H1 (cell line): ENCODE results near the gene PTAR1. TPM values are rescaled to one million over a fixed set of nuclear protein-coding genes. Genes with fewer than 3 reads are reported as not detected.
"Not testable (repeated sequence)": the region's sequence is repeated elsewhere in the genome, so short reads cannot be mapped to it uniquely, and the experiment has no call there.

Experiments
- CTCF ChIA-PET: fragments of 300-600 bp; sonication (Branson Sonifier 250); formaldehyde crosslinking; loops from one replicate; lab custom pipeline; 2021; ENCODE audit not compliant: partially characterized antibody; lab: Charles Lee
- POLR2A ChIA-PET: fragments of 300-600 bp; sonication (Branson Sonifier 250); formaldehyde crosslinking; loops from one replicate; lab custom pipeline; 2021; ENCODE audit warnings: inconsistent platforms; ENCODE audit not compliant: partially characterized antibody; lab: Charles Lee
- DNase-seq, 2 experiments: peaks; one replicate each; pipeline versions ENCODE4 v3.0.0 to v3.0.0-alpha.2; 2010 to 2022; ENCODE audit warnings: low spot score in 2 of 2, low read depth in 1 of 2, mixed read lengths in 1 of 2
- FAIRE-seq: peaks from 2 replicates; lab custom pipeline; 2011; peaks lifted over from hg19 to GRCh38; lab: Jason Lieb, UNC
- H2AFZ ChIP-seq: 2 replicates; pipeline ENCODE4 v1.8.1; 2012; ENCODE audit warnings: low read length, inconsistent platforms
- H2AK5ac ChIP-seq: 2 replicates; pipeline ENCODE4 v1.6.1; 2013; ENCODE audit warnings: low read depth, low read length
- H2BK120ac ChIP-seq: replicated peaks from 2 replicates; pipeline ENCODE3; 2013; ENCODE audit warnings: low read depth, low read length, inconsistent platforms
- H2BK12ac ChIP-seq: 2 replicates; pipeline ENCODE4 v1.6.1; 2013; ENCODE audit warnings: low read depth, low read length
- H2BK15ac ChIP-seq: 2 replicates; pipeline ENCODE4 v1.6.1; 2013; ENCODE audit warnings: low read length
- H2BK20ac ChIP-seq: 2 replicates; pipeline ENCODE4 v1.6.1; 2013; ENCODE audit warnings: low read length
- H2BK5ac ChIP-seq: 2 replicates; pipeline ENCODE4 v1.6.1; 2013; ENCODE audit warnings: low read depth, low read length
- H3K14ac ChIP-seq: 2 replicates; pipeline ENCODE4 v1.6.1; 2013; ENCODE audit warnings: inconsistent platforms; ENCODE audit not compliant: insufficient read length
- H3K18ac ChIP-seq: 2 replicates; pipeline ENCODE4 v1.6.1; 2013; ENCODE audit warnings: low read length; ENCODE audit errors: extremely low read depth
- H3K23ac ChIP-seq: 2 replicates; pipeline ENCODE4 v1.6.1; 2013; ENCODE audit warnings: inconsistent platforms; ENCODE audit not compliant: insufficient read length
- H3K23me2 ChIP-seq: 2 replicates; pipeline ENCODE4 v1.6.1; 2013; ENCODE audit warnings: low read depth, low read length
- H3K27ac ChIP-seq: 2 replicates; pipeline ENCODE4 v1.6.1; 2011; ENCODE audit warnings: low read depth, low read length, inconsistent platforms
- H3K27me3 ChIP-seq, 4 experiments: replicated peaks in 1 of 4; 1 replicate in 1 of 4; 2 replicates in 3 of 4; pipeline versions ENCODE4 v1.6.1 to v1.8.1; 2011 to 2013; ENCODE audit warnings: low read length in 3 of 4, mild to moderate bottlenecking in 3 of 4, inconsistent platforms in 2 of 4, mixed read lengths in 2 of 4, moderate library complexity in 1 of 4; ENCODE audit not compliant: control insufficient read depth in 3 of 4, insufficient read depth in 3 of 4; ENCODE audit errors: extremely low read depth in 1 of 4
- H3K36me3 ChIP-seq, 4 experiments: 2 replicates each; pipeline versions ENCODE4 v1.6.1 to v1.8.1; 2011 to 2013; ENCODE audit warnings: mild to moderate bottlenecking in 4 of 4, low read length in 3 of 4, moderate library complexity in 2 of 4, control low read depth in 1 of 4, inconsistent platforms in 1 of 4; ENCODE audit not compliant: insufficient read depth in 4 of 4, control insufficient read depth in 2 of 4
- H3K4ac ChIP-seq: replicated peaks from 2 replicates; pipeline ENCODE3; 2013; ENCODE audit warnings: low read length, low read depth, mixed read lengths, inconsistent platforms; ENCODE audit not compliant: insufficient read length
- H3K4me1 ChIP-seq, 4 experiments: replicated peaks in 1 of 4; 1 replicate in 1 of 4; 2 replicates in 3 of 4; pipeline versions ENCODE4 v1.6.1 to v1.8.1; 2011 to 2013; ENCODE audit warnings: low read length in 3 of 4, inconsistent platforms in 2 of 4, mixed read lengths in 1 of 4; ENCODE audit not compliant: insufficient read depth in 4 of 4, control insufficient read depth in 3 of 4
- H3K4me2 ChIP-seq, 2 experiments: 2 replicates each; pipeline versions ENCODE4 v1.6.1 to v1.8.1; 2011 to 2013; ENCODE audit warnings: low read depth in 2 of 2, low read length in 2 of 2, control low read depth in 1 of 2, inconsistent platforms in 1 of 2, mild to moderate bottlenecking in 1 of 2; ENCODE audit not compliant: insufficient read depth in 1 of 2
- H3K4me3 ChIP-seq, 4 experiments: fragments of 200-600, 300-600 bp in 1 of 4; sonication (generic), shearing (Covaris generic), sonication (Bioruptor Twin) in 1 of 4; 2 replicates each; pipeline versions ENCODE4 v1.5.1 to v1.8.1; 2011 to 2016; ENCODE audit warnings: low read length in 4 of 4, low read depth in 3 of 4, control low read depth in 2 of 4, inconsistent platforms in 2 of 4, mild to moderate bottlenecking in 2 of 4, mixed read lengths in 1 of 4, moderate library complexity in 1 of 4; ENCODE audit not compliant: insufficient read depth in 2 of 4; ENCODE audit errors: extremely low read depth in 1 of 4
- H3K56ac ChIP-seq: replicated peaks from 2 replicates; pipeline ENCODE3; 2013; ENCODE audit warnings: low read depth, mild to moderate bottlenecking, mixed read lengths, low read length, inconsistent platforms; ENCODE audit not compliant: insufficient read length
- H3K79me1 ChIP-seq: 2 replicates; pipeline ENCODE4 v1.6.1; 2013; ENCODE audit warnings: low read depth, low read length, control low read depth
- H3K79me2 ChIP-seq, 2 experiments: 2 replicates each; pipeline versions ENCODE4 v1.6.1 to v1.8.1; 2012 to 2013; ENCODE audit warnings: low read length in 2 of 2, mild to moderate bottlenecking in 2 of 2, inconsistent platforms in 1 of 2; ENCODE audit not compliant: insufficient read depth in 2 of 2, control insufficient read depth in 1 of 2
- H3K9ac ChIP-seq, 4 experiments: replicated peaks in 1 of 4; 1 replicate in 1 of 4; 2 replicates in 3 of 4; pipeline versions ENCODE4 v1.6.1 to v1.8.1; 2011 to 2013; ENCODE audit warnings: low read depth in 3 of 4, low read length in 3 of 4, control low read depth in 2 of 4, mild to moderate bottlenecking in 2 of 4, moderate library complexity in 2 of 4, inconsistent platforms in 1 of 4; ENCODE audit errors: extremely low read depth in 1 of 4
- H3K9me3 ChIP-seq, 2 experiments: 2 replicates each; pipeline versions ENCODE4 v1.6.1 to v1.8.1; 2012 to 2013; ENCODE audit warnings: mild to moderate bottlenecking in 2 of 2, moderate library complexity in 2 of 2, control low read depth in 1 of 2, inconsistent platforms in 1 of 2, low read depth in 1 of 2, low read length in 1 of 2, mixed read lengths in 1 of 2; ENCODE audit not compliant: insufficient read depth in 2 of 2
- H4K20me1 ChIP-seq, 2 experiments: replicated peaks in 1 of 2; 2 replicates each; pipeline versions ENCODE3 to v1.8.1; 2011 to 2013; ENCODE audit warnings: inconsistent platforms in 2 of 2, low read length in 2 of 2, mild to moderate bottlenecking in 1 of 2; ENCODE audit not compliant: insufficient read depth in 2 of 2, control insufficient read depth in 1 of 2
- H4K5ac ChIP-seq: 2 replicates; pipeline ENCODE4 v1.6.1; 2013; ENCODE audit warnings: low read length, low read depth, mixed read lengths, inconsistent platforms; ENCODE audit not compliant: insufficient read length
- H4K8ac ChIP-seq: 2 replicates; pipeline ENCODE4 v1.8.0; 2013; ENCODE audit warnings: mild to moderate bottlenecking, moderate library complexity, low read length, inconsistent platforms; ENCODE audit not compliant: insufficient read depth; ENCODE audit errors: extremely low read depth
- H4K91ac ChIP-seq: replicated peaks from 2 replicates; pipeline ENCODE3; 2013; ENCODE audit warnings: low read length, mixed read lengths, inconsistent platforms; ENCODE audit not compliant: insufficient read length
- WGBS, 2 experiments: shearing (Covaris generic) in 1 of 2; methylation state at CpG; one replicate each; pipeline versions ENCODE4 v1.1.6 to v1.1.7; 2013 to 2015; ENCODE audit warnings: low lambda C conversion rate in 2 of 2, mixed read lengths in 2 of 2, inconsistent platforms in 1 of 2, low coverage in 1 of 2, missing lambda C conversion rate in 1 of 2; ENCODE audit not compliant: insufficient replicate concordance in 2 of 2, insufficient coverage in 1 of 2, insufficient read length in 1 of 2; ENCODE audit errors: extremely low coverage in 1 of 2, missing lambda C conversion rate in 1 of 2; 5-methylcytosine and 5-hydroxymethylcytosine counted together
- polyA plus RNA-seq, 7 experiments: library from polyadenylated mRNA; depleted of rRNA in 3 of 7; stranded (reverse) in 5 of 7; unstranded in 2 of 7; fragments of >200 nt in 5 of 7; fragments of 200-250 nt in 2 of 7; gene quantifications; 1 replicate in 5 of 7; 2 replicates in 1 of 7; 4 replicates in 1 of 7; pipeline versions ENCODE4 v1.2.1 to v1.2.3, GENCODE V29; 2011 to 2013; ENCODE audit warnings: missing spikeins in 2 of 7, mixed read lengths in 2 of 7
- total RNA-seq: library from RNA; stranded (reverse); fragmentation: NEBNext Ultra II Directional; extraction: Animal tissue kit (Norgen Biotek cat#: 25700); gene quantifications from 2 replicates; pipeline ENCODE4 v1.2.1, GENCODE V29; 2021

Gene PTAR1
- total and polyA plus RNA-seq, 2 of the 8 experiments (the other 6 are each of a cell fraction or from before 2014, with no cell fraction given) = 19.5 to 84.9 TPM

DNA sequence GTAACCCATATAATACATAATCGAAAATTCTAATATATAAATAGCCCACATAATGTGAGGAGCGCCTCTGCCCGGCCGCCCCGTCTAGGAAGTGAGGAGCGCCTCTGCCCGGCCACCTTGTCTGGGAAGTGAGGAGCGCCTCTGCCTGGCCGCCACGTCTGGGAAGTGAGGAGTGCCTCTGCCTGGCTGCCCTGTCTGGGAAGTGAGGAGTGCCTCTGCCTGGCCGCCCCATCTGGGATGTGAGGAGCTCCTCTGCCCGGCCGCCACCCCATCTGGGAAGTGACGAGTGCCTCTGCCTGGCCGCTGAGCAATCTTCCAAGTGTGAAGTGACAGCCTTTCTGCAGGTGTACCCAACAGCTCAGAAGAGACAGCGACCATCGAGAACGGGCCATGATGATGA, 39.7 kb upstream of the PTAR1 start:
- H3K9ac ChIP-seq, H3K18ac ChIP-seq, H2BK12ac ChIP-seq, H3K23ac ChIP-seq, H3K4me1 ChIP-seq, POLR2A ChIA-PET, H2BK20ac ChIP-seq, H3K27me3 ChIP-seq, H3K9me3 ChIP-seq, H3K14ac ChIP-seq, H4K8ac ChIP-seq, DNase-seq, H3K4ac ChIP-seq, H3K4me3 ChIP-seq, H3K27ac ChIP-seq, H2AK5ac ChIP-seq, H3K79me1 ChIP-seq, H3K36me3 ChIP-seq, H2BK120ac ChIP-seq, H2AFZ ChIP-seq, H3K79me2 ChIP-seq, H4K5ac ChIP-seq, H2BK5ac ChIP-seq, FAIRE-seq, H3K23me2 ChIP-seq, H4K91ac ChIP-seq, H3K56ac ChIP-seq, H2BK15ac ChIP-seq, H3K4me2 ChIP-seq, H4K20me1 ChIP-seq: not testable (repeated sequence)
- WGBS, 2 experiments = 92% methylated on average over 18 of the region's 18 CpGs; no CpG with 5 or more reads in 1 of the 2 experiments
- CTCF ChIA-PET = interaction anchor here (1.4 kb wide), 1 partner anchor 10 kb away, joined by 5 read pairs; no protein-coding TSS in a partner anchor
